NOMO-1 treated with DMSO at 0.1 percent for 48 hours (cell line): ENCODE measurements around the gene LSAMP.

Experiments
- DNase-seq: peaks from one replicate; lab custom pipeline; 2025; ENCODE audit not compliant: unreplicated experiment; lab: John Stamatoyannopoulos, UW

Gene LSAMP

DNA sequence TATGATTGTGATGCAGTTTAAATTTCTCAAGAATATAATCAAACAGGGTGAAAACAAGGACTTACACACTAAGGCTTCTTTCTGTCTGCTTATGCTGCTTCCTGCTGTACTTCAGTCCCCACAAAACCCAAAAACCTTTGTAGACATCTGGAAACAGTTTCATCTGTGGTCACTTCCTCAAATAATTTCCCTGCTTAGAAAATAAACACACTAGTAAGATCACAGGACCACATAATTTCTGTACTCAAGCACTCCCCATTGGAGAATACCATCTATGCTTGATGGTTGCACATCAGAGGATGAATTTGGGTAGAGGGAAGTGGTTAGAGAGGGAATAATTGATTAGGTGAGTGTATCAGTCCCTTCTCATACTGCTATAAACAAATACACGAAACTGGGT, 266.2 kb downstream of the LSAMP start:
- peak; percentile 9 for DNase-seq

DNA sequence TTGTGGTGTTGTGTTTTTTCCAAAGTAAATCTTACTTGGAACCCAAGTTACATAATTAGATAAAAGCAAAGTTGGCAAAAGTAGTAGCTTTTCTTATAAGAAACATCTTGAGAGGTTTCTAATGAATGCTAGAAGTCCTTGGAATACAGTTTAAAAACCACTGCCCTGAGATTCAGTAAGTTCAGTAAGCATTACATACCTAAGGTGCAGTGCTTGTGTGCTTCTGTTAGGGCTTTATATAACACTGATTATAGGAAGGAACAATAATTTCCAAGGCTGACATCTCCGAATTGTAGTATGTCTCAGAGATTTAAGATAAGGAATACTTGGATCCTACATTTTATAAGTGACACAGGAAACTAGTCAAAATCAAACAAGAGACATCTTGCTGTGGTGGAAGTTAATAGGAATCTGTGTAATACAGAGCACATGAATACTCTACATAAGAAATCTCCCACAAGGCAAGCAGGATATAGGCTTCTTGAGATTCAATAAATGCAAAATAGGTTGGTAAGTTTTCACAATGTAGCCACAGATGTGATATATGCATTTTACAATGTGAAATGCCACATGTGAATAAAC, 268.2 kb downstream of the LSAMP start:
- no peak for DNase-seq

DNA sequence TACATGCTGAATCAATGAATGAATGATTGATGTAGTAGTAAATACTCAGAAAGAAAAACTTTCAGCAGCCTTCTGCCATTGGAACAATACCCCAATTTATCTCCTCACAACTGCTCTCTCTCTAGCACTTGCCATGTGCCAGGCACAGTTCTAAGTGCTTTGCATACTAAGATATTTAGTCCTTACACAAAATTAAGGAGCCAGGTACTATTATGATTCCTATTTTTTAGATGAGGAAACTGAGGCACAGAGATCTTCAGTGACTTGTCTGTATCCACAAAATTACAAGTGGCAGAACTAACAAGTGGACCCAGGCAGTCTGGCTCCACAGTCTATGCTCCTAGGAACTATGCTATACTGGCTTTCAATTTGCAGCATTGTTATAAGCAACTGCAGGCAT, 279.2 kb downstream of the LSAMP start:
- no peak for DNase-seq

DNA sequence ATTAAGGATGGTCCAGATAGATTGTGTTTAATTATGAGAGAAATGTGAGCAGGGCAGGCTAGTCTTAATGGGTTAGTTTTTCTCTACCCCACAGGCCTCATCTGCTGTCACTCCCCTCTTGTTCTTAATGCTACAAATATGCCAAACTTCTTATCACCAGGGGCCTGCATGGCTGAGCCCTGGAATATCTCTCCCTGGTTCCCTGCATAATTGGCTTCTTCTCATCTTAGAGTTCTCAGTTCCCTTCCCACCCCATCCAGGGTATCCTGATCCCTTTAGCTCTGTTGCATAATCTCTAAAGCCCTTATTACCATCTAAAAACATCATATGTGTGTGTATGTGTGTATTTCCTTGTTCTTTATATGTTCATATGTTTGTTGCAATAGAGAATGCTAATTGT, 279.6 kb downstream of the LSAMP start:
- DNase-seq = no peak

DNA sequence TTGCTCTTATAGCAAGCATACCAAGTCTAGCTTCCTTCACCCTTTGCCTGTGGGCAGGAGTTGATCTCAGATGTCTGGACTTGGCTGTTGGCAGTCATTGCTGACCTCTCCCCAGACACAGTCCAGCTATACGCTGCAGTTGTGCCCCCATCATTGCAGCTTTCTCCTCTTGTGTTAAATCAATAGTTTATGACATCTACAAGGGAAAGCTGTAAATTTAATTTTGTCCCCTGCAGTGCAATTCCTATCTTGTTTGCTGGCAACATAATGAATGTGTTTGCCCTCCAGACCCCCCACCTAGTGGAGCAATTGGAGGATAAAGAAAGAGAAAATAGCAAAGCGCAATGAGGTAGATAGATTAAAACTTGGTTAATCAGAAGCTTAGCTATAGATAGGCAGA, 280.2 kb downstream of the LSAMP start:
- no peak for DNase-seq

DNA sequence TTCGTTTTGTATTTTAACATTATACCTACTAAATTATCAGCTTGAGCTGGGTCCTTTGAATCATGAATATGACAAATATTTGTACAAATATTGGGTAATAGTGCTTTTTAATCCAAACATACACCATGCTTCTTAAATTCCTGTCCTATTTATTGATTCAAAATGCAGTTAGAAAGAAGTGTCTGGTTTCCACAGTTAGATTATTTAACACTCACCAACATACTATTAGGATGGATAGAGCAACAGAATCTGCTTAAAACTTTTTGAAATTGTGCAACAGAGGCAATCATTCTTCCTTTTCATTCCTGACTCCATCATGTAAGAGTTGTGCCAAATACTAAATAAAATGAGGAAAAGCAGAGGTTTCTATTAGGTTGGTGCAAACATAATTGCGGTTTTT, 281.2 kb downstream of the LSAMP start:
- no peak for DNase-seq

DNA sequence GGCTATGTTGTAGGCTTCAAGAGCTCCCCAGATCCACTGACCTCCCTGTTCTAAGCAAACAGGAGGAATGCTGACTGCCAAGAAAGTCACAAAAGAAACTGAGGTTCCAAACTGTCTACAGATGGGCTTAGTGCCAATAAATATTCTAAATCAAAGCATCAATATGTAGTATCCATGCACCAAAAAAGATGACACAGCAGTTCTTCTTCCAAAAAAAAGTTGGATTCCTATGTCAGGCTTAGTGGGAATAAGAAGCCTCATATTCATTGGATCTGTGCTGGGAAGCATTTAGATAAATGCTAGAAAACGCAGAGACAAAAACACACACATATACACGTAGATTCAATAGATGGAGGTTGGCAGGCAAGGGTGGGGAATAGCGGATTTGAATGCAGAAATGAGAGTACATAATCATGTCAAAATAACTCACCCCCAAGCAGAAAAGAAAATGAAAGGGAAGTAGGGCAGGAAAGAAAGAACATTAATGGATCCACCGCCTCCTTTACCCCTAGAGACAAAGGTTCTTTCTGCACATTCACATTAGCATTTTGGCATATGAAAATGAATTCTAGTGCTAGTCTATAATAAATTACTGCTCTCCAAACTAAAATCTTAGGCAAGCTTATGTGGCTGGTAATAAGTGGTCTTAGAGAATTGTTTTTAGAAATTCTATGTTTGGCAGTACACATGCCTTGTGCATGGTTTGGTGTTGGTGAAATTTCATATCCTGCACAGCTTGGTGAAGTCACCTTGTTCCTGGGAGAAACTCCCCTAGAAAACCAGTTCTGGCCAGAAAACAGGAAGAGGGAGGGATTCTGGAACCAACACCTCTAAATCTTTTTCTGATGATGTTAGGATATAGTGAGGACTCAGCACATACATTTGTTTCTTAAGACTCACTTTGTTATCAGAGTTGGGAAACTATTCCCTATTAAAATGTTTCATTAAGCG, 283.4 kb downstream of the LSAMP start:
- no peak for DNase-seq

DNA sequence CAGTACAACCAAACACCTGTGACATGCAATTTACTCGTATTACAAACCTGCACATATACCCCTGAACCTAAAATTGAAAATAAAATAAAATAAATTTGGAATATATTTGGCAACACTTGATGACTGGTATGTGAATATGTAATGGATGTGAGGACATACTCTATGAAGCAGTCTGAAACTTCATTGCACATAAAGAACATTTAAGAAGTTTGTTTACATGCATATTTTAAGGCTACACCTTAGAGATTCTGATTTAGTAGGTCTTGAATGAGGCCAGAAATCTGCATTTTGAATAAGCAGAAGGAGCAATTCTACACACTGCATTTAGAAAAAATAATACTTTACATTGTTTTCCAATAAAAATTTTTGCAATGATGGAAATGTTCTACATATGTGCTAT, 284.7 kb downstream of the LSAMP start:
- no peak for DNase-seq

DNA sequence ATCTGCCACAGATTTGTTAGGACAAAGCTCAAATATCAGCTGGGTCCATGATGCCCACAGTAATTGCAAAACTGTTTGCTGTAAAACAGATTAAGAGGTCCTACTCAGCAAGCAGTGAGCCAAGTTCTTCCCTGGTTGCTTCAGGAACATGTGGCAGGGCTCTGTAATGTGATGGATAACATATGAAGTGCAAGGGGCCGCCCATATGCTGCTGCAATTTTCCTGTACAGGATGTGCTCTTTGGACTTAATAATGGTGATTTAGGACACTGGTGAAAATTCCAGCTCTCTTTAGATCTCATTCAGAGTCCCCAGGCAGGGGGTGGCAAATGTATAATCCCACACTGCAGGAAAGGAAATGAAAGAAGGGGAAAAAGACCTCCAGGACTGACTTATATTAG, 289.4 kb downstream of the LSAMP start:
- DNase-seq = no peak

DNA sequence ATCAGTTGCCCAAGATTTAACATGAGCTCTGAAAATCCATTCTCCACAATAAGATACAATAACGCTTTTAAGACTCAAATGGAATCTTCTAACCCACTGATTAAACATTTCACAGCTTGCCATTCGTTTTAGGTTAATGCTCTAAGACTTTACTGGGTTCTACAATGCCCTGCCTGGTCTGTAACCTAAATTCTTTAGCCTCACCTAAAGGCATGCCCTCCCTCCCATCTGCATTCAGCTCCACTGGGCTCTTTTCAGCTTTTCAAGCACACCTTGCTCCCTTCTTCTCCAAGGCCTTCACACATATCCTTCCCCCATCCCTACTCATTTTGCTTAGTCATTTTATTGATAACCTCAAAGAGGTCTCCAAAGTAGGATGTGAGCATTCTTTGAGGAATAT, 290.9 kb downstream of the LSAMP start:
- DNase-seq = no peak

DNA sequence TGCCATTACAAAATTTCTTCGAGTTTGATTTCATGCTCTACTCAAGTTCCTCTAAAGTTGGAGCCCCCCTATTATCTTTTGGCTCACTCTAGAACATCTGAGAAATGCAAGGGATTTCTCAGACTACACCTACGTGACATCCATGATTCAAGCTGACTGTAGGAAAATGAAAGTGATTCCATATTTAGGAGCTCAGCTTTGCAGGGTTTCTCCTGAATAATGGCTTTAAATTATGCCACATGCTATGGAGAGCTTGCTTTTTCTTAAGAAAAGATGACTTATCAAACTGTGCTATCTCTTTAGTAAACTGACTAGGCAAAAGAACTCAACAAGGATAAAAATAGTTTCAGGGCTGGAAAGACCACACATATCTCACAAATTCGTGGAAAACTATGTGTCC, 292.1 kb downstream of the LSAMP start:
- DNase-seq = no peak

DNA sequence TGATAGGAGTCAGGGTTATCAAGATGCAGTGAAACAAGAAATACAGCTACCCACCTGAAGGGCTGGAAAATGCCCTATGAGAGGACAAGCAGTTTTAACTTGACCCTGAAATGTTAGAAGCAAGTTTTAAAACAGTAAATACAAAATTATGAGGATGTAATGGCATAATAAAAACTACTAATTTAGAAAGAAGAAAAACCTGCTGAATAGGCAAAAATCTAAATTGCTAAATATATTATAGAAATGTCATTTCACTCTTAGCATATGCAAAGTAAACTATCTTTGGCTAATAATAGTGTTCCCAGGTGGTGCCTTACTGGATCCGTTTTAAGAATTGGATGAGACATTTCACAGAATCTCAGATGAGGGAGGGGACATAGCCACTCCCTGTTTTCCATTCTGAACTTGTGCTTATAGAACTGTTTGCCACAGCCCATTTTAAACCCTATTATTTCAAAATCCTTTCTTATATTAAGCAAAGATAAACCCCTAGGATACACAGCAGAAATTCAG, 294.6 kb downstream of the LSAMP start:
- no peak for DNase-seq

DNA sequence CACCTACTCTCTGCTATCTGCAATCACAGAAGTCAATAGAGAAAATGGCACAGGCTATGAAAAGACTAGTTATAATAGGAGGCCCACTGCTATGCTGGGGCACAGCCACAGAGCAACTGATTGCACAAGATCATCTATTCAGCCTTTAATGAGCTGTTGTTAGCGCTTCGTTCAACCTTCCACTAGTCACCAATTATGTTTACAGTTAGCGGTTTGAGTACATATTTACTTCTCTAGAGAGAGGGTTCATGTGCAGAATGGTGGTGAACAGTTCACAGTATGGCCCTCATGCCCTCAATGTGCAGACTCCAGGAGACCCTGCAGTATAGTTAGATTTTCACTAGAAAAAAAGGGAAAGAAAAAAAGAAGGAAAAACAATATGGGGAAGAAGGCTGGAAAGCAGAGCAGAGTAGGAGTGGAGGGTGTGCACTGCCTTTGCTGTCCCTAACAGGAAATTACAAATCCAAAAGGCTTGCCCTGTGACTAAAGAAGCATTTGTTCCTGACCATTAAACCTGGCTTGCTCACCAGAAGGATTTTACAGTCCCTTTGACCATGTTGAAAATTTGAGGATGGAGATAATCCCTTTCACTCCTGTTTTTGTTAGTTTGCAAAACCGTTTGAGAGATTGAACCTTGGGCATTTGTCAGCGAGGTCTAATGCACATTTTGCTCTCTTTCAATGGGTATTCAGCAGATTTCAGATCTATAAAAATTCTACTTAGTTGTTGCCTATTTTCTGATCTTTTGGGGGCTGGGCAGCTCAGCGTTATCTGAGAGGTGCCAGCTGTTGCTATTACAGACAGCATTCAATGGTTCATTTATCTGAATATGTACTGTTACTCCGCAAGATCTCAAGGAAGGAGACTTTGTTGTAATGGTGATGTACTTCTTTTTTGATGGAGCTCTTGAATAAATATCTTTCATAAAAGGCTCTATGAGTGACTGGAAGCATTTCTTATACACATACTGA, 296.1 kb downstream of the LSAMP start:
- DNase-seq = no peak

DNA sequence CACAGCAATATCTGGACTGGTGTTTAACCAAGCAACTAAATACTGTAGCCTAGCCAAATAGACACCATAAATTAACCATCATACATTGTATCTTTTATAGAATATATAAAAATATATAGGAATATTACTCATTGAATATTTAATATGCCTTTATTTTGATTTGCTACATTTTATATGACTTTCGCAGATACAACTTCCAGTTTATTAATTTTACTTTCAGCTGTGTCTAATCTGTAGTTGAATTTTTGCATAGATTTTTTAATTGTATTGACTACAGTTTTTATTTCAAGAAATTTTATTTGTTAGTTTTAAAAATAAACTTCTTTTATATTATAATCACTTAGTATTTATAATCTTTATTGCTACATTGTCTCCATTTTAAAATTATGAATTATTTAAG, 299.7 kb downstream of the LSAMP start:
- no peak for DNase-seq

DNA sequence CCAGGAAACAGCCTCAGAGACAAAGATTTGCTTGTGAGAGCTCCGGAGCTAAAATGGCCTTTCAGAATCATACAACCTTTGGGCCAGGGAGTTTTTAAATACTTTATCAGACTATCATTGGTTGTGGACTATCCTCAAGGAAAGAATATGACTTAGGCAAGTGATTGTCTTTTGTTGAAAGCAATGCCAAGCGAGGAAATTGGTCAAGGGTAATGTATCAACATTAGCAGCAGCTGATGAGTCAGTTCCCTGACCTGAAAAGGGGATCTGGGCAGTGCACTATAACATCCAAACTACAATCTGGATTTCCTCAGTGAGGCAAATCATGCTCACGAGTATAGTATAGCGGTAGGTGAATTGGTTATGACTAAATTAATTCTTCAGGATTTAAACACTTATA, 303.6 kb downstream of the LSAMP start:
- DNase-seq = no peak

DNA sequence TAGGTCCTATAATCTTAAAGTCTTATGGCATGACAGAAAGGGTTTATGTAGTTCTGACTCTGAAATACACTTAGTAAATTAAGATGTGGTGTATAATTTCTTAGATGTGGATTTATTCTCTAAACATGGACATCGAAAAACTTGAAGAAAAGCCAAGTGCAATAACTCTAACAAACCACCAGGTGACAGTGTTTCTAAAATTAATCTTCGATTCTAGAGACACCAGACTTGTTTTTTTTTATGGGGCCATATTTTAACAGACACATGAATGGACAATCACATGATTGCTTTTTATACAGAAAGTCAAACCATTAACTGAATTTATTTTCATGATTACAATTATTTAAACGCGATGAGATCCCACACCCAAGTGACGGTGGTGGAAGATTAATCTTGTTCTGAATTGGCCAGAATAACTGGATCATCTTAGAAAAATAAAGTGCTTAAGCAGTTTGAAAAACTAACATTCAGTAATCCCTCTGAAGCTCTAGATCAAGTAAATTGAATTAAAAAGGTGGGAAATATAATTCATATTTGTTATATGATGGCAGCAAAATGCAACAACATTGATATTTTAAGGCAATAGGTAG, 305.1 kb downstream of the LSAMP start:
- peak; percentile 28 for DNase-seq

DNA sequence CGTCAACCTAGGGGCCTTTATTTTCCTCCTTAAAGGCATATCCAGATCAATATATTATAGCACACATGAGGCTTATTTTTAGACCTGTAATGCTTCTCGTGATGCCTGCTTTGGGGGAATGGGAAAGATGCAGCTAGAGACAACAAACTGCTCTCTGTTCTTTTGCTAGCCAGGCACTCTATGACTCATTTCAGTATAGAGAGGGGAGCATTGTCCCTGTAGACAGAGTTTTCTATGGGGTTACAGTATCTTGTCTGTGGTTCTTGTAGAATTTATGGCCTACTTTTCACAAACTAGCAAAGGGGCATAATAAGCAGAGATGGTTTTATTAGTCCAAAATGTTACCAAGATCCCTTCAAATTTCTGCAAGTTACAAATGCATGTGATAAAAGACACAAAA, 305.6 kb downstream of the LSAMP start:
- no peak for DNase-seq

DNA sequence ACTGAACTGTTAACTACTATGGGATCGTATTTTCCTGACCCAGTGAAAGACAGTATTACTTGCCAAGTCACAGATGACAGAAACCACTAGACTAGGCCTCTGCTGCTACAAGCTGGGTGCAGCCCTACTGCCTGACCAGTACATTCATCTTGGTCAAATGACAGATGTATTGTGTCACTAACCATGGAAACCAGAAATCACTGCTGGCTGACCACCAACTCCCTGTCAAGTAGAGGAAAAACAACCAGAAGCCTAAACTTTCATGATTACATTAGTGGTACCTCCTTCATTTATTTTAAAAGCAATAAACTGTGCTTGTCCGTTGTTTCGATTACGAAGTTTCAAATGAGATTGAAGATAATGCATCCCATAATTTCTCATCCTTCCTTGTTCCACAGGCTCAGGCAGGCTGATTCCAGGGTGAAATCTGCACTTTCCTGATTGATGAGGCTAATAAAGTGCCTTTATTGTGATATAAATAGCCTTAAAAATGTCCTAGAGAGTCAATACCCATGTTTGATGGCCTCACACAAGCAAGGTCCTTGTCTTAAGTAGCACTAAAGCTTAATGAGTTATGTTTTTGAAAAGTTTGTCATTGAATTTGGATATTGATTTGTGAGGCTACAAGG, 309.7 kb downstream of the LSAMP start:
- no peak for DNase-seq

DNA sequence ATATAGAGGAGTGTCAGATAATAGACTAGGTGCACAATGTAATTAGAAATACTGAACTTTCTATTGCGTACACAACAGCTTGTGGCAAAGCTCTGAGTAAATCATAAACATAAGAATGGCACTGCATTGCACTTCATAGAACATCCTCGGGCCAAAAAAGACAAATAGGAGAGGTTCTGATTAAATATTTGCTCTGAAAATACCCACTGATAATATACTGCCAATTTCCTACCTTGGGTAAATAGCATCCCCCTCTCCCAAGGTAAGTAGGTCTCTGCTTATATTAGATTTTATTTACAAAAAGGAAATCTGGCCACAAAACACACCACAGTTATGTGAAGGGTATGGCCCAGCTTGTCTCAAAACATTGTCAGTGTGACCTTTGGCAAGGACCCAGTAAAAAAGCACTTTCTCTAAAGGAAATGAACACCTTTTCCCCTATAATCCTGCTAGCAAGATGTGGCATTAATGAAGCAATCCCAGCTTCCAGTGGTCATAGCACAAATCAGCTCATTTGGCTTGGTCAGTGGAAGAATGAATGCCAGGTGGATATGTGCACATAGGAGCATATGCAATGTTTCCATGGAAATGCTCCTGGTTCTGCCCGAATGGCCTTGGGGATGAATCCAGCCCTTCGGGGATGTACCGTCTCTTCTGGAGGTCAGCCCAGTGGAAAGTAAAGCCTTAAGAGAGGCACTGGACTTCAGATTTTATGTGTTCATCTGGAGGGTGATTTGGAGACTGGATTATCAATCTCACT, 315.9 kb downstream of the LSAMP start:
- DNase-seq = no peak

DNA sequence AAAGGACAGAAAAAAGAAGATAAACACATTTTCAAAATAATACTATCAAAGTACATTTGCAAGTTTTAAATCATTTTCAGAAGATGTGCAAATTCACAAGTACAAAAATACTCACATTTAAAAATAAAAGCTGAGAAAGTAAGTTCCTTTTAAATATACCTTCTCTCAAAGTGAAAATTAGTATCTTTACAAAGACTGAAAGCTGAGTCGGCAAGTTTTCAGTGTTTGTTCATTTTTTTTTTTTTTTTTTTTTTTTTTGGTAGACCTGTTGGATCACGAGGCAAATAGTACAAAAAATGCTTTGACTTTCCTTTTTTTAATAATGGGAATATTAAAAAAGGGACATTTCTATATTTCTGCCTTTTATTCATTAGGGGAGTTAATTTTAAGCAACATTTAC, 317.8 kb downstream of the LSAMP start:
- DNase-seq = no peak
